B cell (primary cell): ENCODE measurements around the gene PLXNA3. TPM values are rescaled to one million over a fixed set of nuclear protein-coding genes. Genes with fewer than 3 reads are reported as not detected.

Source experiments
- ATAC-seq: fragments of 200-7000 bp; cut with Tn5 transposase; one replicate; pipeline ENCODE4 v1.10.0; 2021; ENCODE audit warnings: low read depth, mild to moderate bottlenecking, moderate number of reproducible peaks, moderate library complexity
- CTCF ChIA-PET: fragments of 350-600 bp; sonication (Branson Sonifier 250); formaldehyde crosslinking; loops from one replicate; lab custom pipeline; 2021; ENCODE audit warnings: antibody characterized with exemption, inconsistent platforms; lab: Charles Lee
- POLR2A ChIA-PET: fragments of 350-600 bp; sonication (Branson Sonifier 250); formaldehyde crosslinking; loops from one replicate; lab custom pipeline; 2021; ENCODE audit warnings: antibody characterized with exemption; lab: Charles Lee
- DNase-seq: peaks from one replicate; pipeline ENCODE4 v3.0.0; 2013
- H2AFZ ChIP-seq: 2 replicates; pipeline ENCODE4 v1.6.1; 2012; ENCODE audit warnings: mild to moderate bottlenecking, low read depth, low read length; ENCODE audit not compliant: insufficient read depth, poor library complexity, severe bottlenecking
- H3K27ac ChIP-seq, 2 donors: 1 replicate in 1 of 2; 2 replicates in 1 of 2; pipeline ENCODE4 v1.5.1; 2012 to 2013; ENCODE audit warnings: low read length in 2 of 2, mild to moderate bottlenecking in 2 of 2, moderate library complexity in 1 of 2
- H3K27me3 ChIP-seq, 4 experiments: fragments of 200-600 bp in 1 of 4; sonication (generic) in 1 of 4; replicated peaks in 1 of 4; 1 replicate in 2 of 4; 2 replicates in 2 of 4; pipeline versions ENCODE4 v1.6.1 to v1.7.0; 2013 to 2016; ENCODE audit warnings: low read length in 3 of 4, mild to moderate bottlenecking in 2 of 4, mixed read lengths in 1 of 4, moderate library complexity in 1 of 4; ENCODE audit not compliant: insufficient read depth in 4 of 4, control insufficient read depth in 3 of 4; ENCODE audit errors: control extremely low read depth in 1 of 4
- H3K36me3 ChIP-seq, 2 experiments: replicated peaks in 1 of 2; 1 replicate in 1 of 2; 2 replicates in 1 of 2; pipeline versions ENCODE4 v1.6.1 to v1.7.1; 2013; ENCODE audit warnings: low read length in 1 of 2; ENCODE audit not compliant: insufficient read depth in 2 of 2, control insufficient read depth in 1 of 2; ENCODE audit errors: control extremely low read depth in 1 of 2, extremely low read depth in 1 of 2
- H3K4me1 ChIP-seq, 2 donors: fragments of 200-600 bp in 1 of 2; sonication (generic) in 1 of 2; 1 replicate in 1 of 2; 2 replicates in 1 of 2; pipeline versions ENCODE4 v1.5.1 to v1.6.1; 2013 to 2017; ENCODE audit warnings: low read length in 2 of 2; ENCODE audit not compliant: control insufficient read depth in 2 of 2, insufficient read depth in 2 of 2
- H3K4me2 ChIP-seq: replicated peaks from 2 replicates; pipeline ENCODE3; 2012; ENCODE audit warnings: mild to moderate bottlenecking, low read depth, low read length; ENCODE audit not compliant: poor library complexity, severe bottlenecking
- H3K4me3 ChIP-seq, 5 experiments: fragments of 200-600 bp in 1 of 5; sonication (generic) in 1 of 5; 1 replicate in 3 of 5; 2 replicates in 2 of 5; pipeline versions ENCODE4 v1.5.1 to v1.7.0; 2011 to 2016; ENCODE audit warnings: low read length in 4 of 5, mild to moderate bottlenecking in 4 of 5, low read depth in 2 of 5, control low read depth in 1 of 5, moderate library complexity in 1 of 5; ENCODE audit not compliant: insufficient read depth in 1 of 5; ENCODE audit errors: control extremely low read depth in 1 of 5, extremely low read depth in 1 of 5
- H3K79me2 ChIP-seq: fragments of 200-600 bp; sonication (generic); one replicate; pipeline ENCODE4 v1.6.0; 2016; ENCODE audit warnings: low read length; ENCODE audit not compliant: control insufficient read depth, insufficient read depth
- H3K9ac ChIP-seq: fragments of 200-600 bp; sonication (generic); 2 replicates; pipeline ENCODE4 v1.6.1; 2017; ENCODE audit warnings: mild to moderate bottlenecking, low read length, moderate library complexity
- H3K9me3 ChIP-seq, 3 donors: one replicate each; pipeline versions ENCODE4 v1.6.1 to v1.7.1; 2013; ENCODE audit warnings: low read length in 2 of 3; ENCODE audit not compliant: control insufficient read depth in 2 of 3, insufficient read depth in 1 of 3; ENCODE audit errors: control extremely low read depth in 1 of 3
- H4K20me1 ChIP-seq: 2 replicates; pipeline ENCODE4 v1.6.0; 2012; ENCODE audit warnings: mild to moderate bottlenecking, low read length; ENCODE audit not compliant: insufficient read depth, control insufficient read depth, poor library complexity, severe bottlenecking
- H3K27ac Mint-ChIP-seq: one replicate; pipeline ENCODE4 v1.8.0; 2021; ENCODE audit warnings: mixed read lengths
- H3K27me3 Mint-ChIP-seq: one replicate; pipeline ENCODE4 v1.8.0; 2021; ENCODE audit warnings: mixed read lengths
- H3K4me1 Mint-ChIP-seq: one replicate; pipeline ENCODE4 v1.8.0; 2021; ENCODE audit warnings: mixed read lengths
- H3K4me3 Mint-ChIP-seq: one replicate; pipeline ENCODE4 v1.8.0; 2021; ENCODE audit warnings: mixed read lengths
- H3K9me3 Mint-ChIP-seq: one replicate; pipeline ENCODE4 v1.8.0; 2022; ENCODE audit warnings: mixed read lengths; ENCODE audit not compliant: insufficient read depth
- EZH2 ChIP-seq: IDR thresholded peaks from 2 replicates; pipeline ENCODE4 v1.6.1; 2012; ENCODE audit warnings: borderline replicate concordance, low read depth, mild to moderate bottlenecking, moderate library complexity, low read length; ENCODE audit not compliant: insufficient read depth, poor library complexity, severe bottlenecking
- WGBS: methylation state at CpG from one replicate; pipeline ENCODE4 v1.1.5; 2013; ENCODE audit warnings: missing lambda C conversion rate; ENCODE audit not compliant: insufficient coverage; 5-methylcytosine and 5-hydroxymethylcytosine counted together
- intact Hi-C: fragments of 100-400 bp; cut with micrococcal nuclease; formaldehyde crosslinking; loops from one replicate; pipeline ENCODE4 v1.10.0; 2022
- polyA plus RNA-seq: library from polyadenylated mRNA; depleted of rRNA; stranded (reverse); fragments of >200 nt; gene quantifications from 2 replicates; pipeline ENCODE4 v1.2.3, GENCODE V29; 2012
- total RNA-seq, 2 donors: library from RNA; stranded (reverse); fragments of 120-200 nt in 1 of 2; gene quantifications; 1 replicate in 1 of 2; 2 replicates in 1 of 2; pipeline versions ENCODE4 v1.2.3 to v1.2.4, GENCODE V29; 2013 to 2022
- TF ChIP-seq, protein P1 (sequence below): fragments of 200-600 bp; IDR thresholded peaks from one replicate; pipeline ENCODE4 v1.8.0; 2022; ENCODE audit warnings: antibody characterized with exemption, mild to moderate bottlenecking

The PLXNA3 gene
- total and polyA plus RNA-seq, 2 donors (not counting 1 experiment from before 2014, with no cell fraction given): 68.6 to 114 TPM

DNA sequence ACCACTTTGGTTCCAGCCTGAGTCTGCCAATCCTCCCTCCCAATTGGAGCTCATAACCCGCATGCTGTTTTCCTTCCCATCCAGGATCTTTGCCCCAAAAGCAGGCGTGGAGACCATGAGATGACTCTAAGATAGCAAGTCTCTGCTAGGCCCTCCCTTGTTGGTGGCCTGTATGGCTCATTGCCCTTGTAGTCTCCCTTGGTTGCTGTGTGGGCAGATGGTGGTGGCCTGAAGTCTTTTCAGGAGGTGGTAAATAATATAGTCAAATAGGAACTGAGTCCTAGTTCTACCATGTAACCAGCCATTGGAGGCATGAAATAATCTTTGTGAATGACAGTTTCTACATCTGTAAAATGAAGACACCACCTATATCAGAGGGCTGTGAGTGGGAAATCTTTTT is 28.4 kb upstream of the PLXNA3 start:
- CTCF ChIA-PET: interaction anchor here (1.2 kb wide), 1 partner anchor 18 kb away, joined by 3 read pairs; the partner anchor contains the start of gene TAFAZZIN

DNA sequence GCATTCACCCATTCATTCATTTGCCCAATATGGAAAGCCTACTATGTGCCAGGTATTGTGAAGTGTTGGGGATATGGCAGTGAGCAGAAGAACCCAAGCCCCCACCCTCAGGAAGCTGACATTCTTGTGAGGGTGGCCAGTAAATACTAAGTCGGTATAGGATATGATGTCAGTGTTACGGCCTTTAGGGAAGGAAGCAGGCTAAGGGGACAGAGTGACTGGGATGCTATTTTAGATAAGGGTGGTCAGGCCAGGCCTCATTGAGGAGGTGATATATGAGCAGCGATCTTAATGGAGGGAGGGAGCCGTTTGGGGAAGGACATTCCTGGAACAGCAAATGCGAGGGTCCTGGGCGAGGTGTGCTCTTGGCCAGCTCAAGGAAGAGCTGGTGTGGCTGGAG is 27.6 kb upstream of the PLXNA3 start:
- Histone ChIP-seq H4K20me1 (no peaks in the 10 kb centered on the region), H2AFZ (no peak overlapping the region), H3K4me3 (no peak overlapping the region), H3K9me3 (no peaks in the 10 kb centered on the region), H3K4me1 (peaks cover 6 to 15% of the 10 kb centered on the region in 2 donors), H3K36me3 (peaks cover 0 to 8% of the 10 kb centered on the region in 2 experiments), H3K27ac (no peak overlapping the region), H3K79me2 (peaks cover 9% of the 10 kb centered on the region), H3K27me3 (no peaks in the 10 kb centered on the region), H3K4me2 (no peak overlapping the region), H3K9ac (no peak overlapping the region)
- H3K9me3 Mint-ChIP-seq: no peaks in the 10 kb centered on the region
- no peak overlapping the region for H3K4me3 Mint-ChIP-seq
- no peak for TF ChIP-seq EZH2
- TF ChIP-seq, protein P1, sequence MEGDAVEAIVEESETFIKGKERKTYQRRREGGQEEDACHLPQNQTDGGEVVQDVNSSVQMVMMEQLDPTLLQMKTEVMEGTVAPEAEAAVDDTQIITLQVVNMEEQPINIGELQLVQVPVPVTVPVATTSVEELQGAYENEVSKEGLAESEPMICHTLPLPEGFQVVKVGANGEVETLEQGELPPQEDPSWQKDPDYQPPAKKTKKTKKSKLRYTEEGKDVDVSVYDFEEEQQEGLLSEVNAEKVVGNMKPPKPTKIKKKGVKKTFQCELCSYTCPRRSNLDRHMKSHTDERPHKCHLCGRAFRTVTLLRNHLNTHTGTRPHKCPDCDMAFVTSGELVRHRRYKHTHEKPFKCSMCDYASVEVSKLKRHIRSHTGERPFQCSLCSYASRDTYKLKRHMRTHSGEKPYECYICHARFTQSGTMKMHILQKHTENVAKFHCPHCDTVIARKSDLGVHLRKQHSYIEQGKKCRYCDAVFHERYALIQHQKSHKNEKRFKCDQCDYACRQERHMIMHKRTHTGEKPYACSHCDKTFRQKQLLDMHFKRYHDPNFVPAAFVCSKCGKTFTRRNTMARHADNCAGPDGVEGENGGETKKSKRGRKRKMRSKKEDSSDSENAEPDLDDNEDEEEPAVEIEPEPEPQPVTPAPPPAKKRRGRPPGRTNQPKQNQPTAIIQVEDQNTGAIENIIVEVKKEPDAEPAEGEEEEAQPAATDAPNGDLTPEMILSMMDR: no peak
- POLR2A ChIA-PET: interaction anchor here (1.5 kb wide), 1 partner anchor 18 kb away, joined by 8 read pairs; no protein-coding TSS in a partner anchor
- intact Hi-C loops: no loop called here
- DNase-seq: no peak
- H3K27ac Mint-ChIP-seq: peak overlapping the region; percentile 37
- CTCF ChIA-PET: no interaction called here
- no peaks in the 10 kb centered on the region for H3K27me3 Mint-ChIP-seq
- 49% methylated on average over 5 of the region's 6 CpGs for WGBS
- ATAC-seq: no peak
- peaks cover 23% of the 10 kb centered on the region for H3K4me1 Mint-ChIP-seq

More for the DNA sequence above, 28.4 kb upstream of the PLXNA3 start:
- H3K27me3 ChIP-seq: no peaks in the 10 kb centered on the region
- peaks cover 9% of the 10 kb centered on the region for H3K79me2 ChIP-seq
- intact Hi-C loops: no loop called here
- Mint-ChIP-seq H3K4me3 (peak overlapping the region; percentile 87), H3K9me3 (no peaks in the 10 kb centered on the region), H3K4me1 (peaks cover 23% of the 10 kb centered on the region), H3K27me3 (no peaks in the 10 kb centered on the region), H3K27ac (peak overlapping the region; percentile 87)
- H4K20me1 ChIP-seq: no peaks in the 10 kb centered on the region
- H3K4me1 ChIP-seq: peaks cover 6 to 15% of the 10 kb centered on the region in 2 donors
- H3K4me2 ChIP-seq: peak overlapping the region; percentile 76
- no peak overlapping the region for H3K4me3 ChIP-seq
- DNase-seq: no peak
- TF ChIP-seq, protein P1: no peak
- no peak for TF ChIP-seq EZH2
- H3K36me3 ChIP-seq: peaks cover 0 to 8% of the 10 kb centered on the region in 2 experiments
- H3K9ac ChIP-seq: no peak overlapping the region
- no peak overlapping the region for H2AFZ ChIP-seq
- WGBS: no CpG with 5 or more reads among the region's 2 CpGs
- no peaks in the 10 kb centered on the region for H3K9me3 ChIP-seq
- POLR2A ChIA-PET: interaction anchor here (0.6 to 1.7 kb wide), 4 partner anchors 17 to 31 kb away, joined by 3 to 8 read pairs (median 5); partner anchors contain the start of gene RPL10
- no peak for ATAC-seq
- no peak overlapping the region for H3K27ac ChIP-seq
